GM12878 (cell line): ENCODE data around the gene MRPL46. TPM values are rescaled to one million over a fixed set of nuclear protein-coding genes. Genes with fewer than 3 reads are reported as not detected.
"Not testable (repeated sequence)": the region's sequence is repeated elsewhere in the genome, so short reads cannot be mapped to it uniquely, and the experiment has no call there.

Experiments used
- ATAC-seq: fragments of 200-7000 bp; cut with Tn5 transposase; 3 replicates; pipeline ENCODE4 v1.9.1; 2020; ENCODE audit warnings: mild to moderate bottlenecking, moderate library complexity
- BruUV-seq: library from RNA; stranded (reverse); fragments of 400-500 nt; replicated peaks from 2 replicates; lab custom pipeline; 2021; lab: Mats Ljungman, UMichigan
- CTCF ChIA-PET: fragments of 300-600 bp; sonication (Branson Sonifier 250); formaldehyde crosslinking; extraction: SDS; loops from one replicate; lab custom pipeline; 2021; ENCODE audit warnings: inconsistent platforms; lab: Yijun Ruan, JAX
- POLR2A ChIA-PET: fragments of 350-600 bp; formaldehyde crosslinking; extraction: SDS; loops from one replicate; lab custom pipeline; 2021; ENCODE audit warnings: inconsistent platforms; lab: Charles Lee
- RAD21 ChIA-PET: fragments of 300-600 bp; sonication (Branson Sonifier 250); formaldehyde crosslinking; loops from one replicate; lab custom pipeline; 2023; ENCODE audit warnings: antibody characterized with exemption; ENCODE audit not compliant: unreplicated experiment; lab: Charles Lee
- SMC1A ChIA-PET: fragments of 300-600 bp; sonication (Branson Sonifier 250); formaldehyde crosslinking; loops from one replicate; lab custom pipeline; 2023; ENCODE audit not compliant: unreplicated experiment, uncharacterized antibody; lab: Charles Lee
- DNase-seq: peaks from one replicate; pipeline ENCODE4 v3.0.0-alpha.2; 2011; ENCODE audit warnings: low read depth, low spot score
- FAIRE-seq: peaks from 3 replicates; lab custom pipeline; 2011; peaks lifted over from hg19 to GRCh38; lab: Jason Lieb, UNC
- H2AFZ ChIP-seq: 2 replicates; pipeline ENCODE4 v1.6.0; 2011; ENCODE audit warnings: low read depth, low read length, control low read depth; ENCODE audit not compliant: control insufficient read depth
- H3K27ac ChIP-seq: 2 replicates; pipeline ENCODE4 v1.5.1; 2011; ENCODE audit warnings: control low read depth; ENCODE audit not compliant: control insufficient read depth, insufficient read depth
- H3K27me3 ChIP-seq, 2 experiments: replicated peaks in 1 of 2; 2 replicates each; pipeline versions ENCODE4 v1.6.0 to v1.6.1; 2011; ENCODE audit warnings: low read length in 1 of 2; ENCODE audit not compliant: control insufficient read depth in 2 of 2, insufficient read depth in 2 of 2
- H3K36me3 ChIP-seq, 2 experiments: 2 replicates each; pipeline ENCODE4 v1.5.1; 2011; ENCODE audit warnings: low read length in 1 of 2; ENCODE audit not compliant: control insufficient read depth in 2 of 2, insufficient read depth in 2 of 2
- H3K4me1 ChIP-seq: 2 replicates; pipeline ENCODE4 v1.6.1; 2011; ENCODE audit warnings: mild to moderate bottlenecking, low read length, moderate library complexity, mixed read lengths; ENCODE audit not compliant: control insufficient read depth, insufficient read depth
- H3K4me2 ChIP-seq: 2 replicates; pipeline ENCODE4 v1.6.0; 2011; ENCODE audit warnings: control low read depth; ENCODE audit not compliant: control insufficient read depth, insufficient read depth
- H3K4me3 ChIP-seq: fragments of 200-600 bp; sonication (generic); 2 replicates; pipeline ENCODE4 v1.5.1; 2016
- H3K79me2 ChIP-seq: 2 replicates; pipeline ENCODE4 v1.6.0; 2011; ENCODE audit warnings: low read length; ENCODE audit not compliant: control insufficient read depth, insufficient read depth
- H3K9ac ChIP-seq: 2 replicates; pipeline ENCODE4 v1.8.0; 2011; ENCODE audit warnings: low read length, control low read depth, mixed read lengths; ENCODE audit not compliant: control insufficient read depth, insufficient read depth
- H3K9me3 ChIP-seq: replicated peaks from 3 replicates; pipeline ENCODE4 v1.5.1; 2011; ENCODE audit warnings: mild to moderate bottlenecking, low read length; ENCODE audit not compliant: control insufficient read depth, insufficient read depth
- H4K20me1 ChIP-seq: 2 replicates; pipeline ENCODE4 v1.6.0; 2011; ENCODE audit not compliant: control insufficient read depth, insufficient read depth
- SMAD1 ChIP-seq: fragments of 450-650 bp; IDR thresholded peaks from 2 replicates; pipeline ENCODE4 v1.6.1; 2018; ENCODE audit warnings: mild to moderate bottlenecking, low read depth; ENCODE audit not compliant: partially characterized antibody
- WGBS: methylation state at CpG from one replicate; pipeline ENCODE4 v1.1.6; 2016; ENCODE audit warnings: low lambda C conversion rate; ENCODE audit not compliant: insufficient replicate concordance, insufficient coverage; ENCODE audit errors: missing lambda C conversion rate; 5-methylcytosine and 5-hydroxymethylcytosine counted together
- in situ Hi-C: fragments of 300-500 bp; cut with MboI; formaldehyde crosslinking; loops from 9 replicates; pipeline ENCODE4 v1.14.3; 2018; ENCODE audit warnings: mixed read lengths
- intact Hi-C: fragments of 100-400 bp; cut with micrococcal nuclease; formaldehyde crosslinking; loops from one replicate; pipeline ENCODE4 v1.14.2; 2022; ENCODE audit not compliant: unreplicated experiment
- polyA plus RNA-seq, 11 experiments: library from polyadenylated mRNA; depleted of rRNA in 4 of 11; unstranded in 6 of 11; stranded (reverse) in 5 of 11; fragments of >200 nt; fragmentation: Nextera tagmentation in 4 of 11; fragmentation: Illumina TruSeq in 1 of 11; extraction: Ambion mirVana in 4 of 11; extraction: Trizol in 1 of 11; gene quantifications; 1 replicate in 1 of 11; 2 replicates in 10 of 11; pipeline versions ENCODE4 v1.2.1 to v1.2.3, GENCODE V29; 2011 to 2016; ENCODE audit warnings: inconsistent platforms in 2 of 11, missing spikeins in 2 of 11, low read depth in 1 of 11
- total RNA-seq, 4 experiments: library from RNA; depleted of rRNA in 3 of 4; stranded (reverse); fragments of >200 nt in 3 of 4; fragmentation: Illumina TruSeq in 1 of 4; extraction: Trizol in 1 of 4; gene quantifications; 2 replicates each; pipeline versions ENCODE4 v1.2.1 to v1.2.3, GENCODE V29; 2013 to 2021
- TF ChIP-seq, protein P1 (sequence below): fragments of 450-650 bp; formaldehyde crosslinking; IDR thresholded peaks from 2 replicates; pipeline ENCODE4 v1.5.0; 2022; ENCODE audit warnings: mild to moderate bottlenecking, missing genetic modification characterization

The MRPL46 gene
- total and polyA plus RNA-seq, 10 of the 15 experiments (the other 5 are each of a cell fraction or from before 2014, with no cell fraction given) = 37.4 to 96.7 (median 52.9) TPM

DNA sequence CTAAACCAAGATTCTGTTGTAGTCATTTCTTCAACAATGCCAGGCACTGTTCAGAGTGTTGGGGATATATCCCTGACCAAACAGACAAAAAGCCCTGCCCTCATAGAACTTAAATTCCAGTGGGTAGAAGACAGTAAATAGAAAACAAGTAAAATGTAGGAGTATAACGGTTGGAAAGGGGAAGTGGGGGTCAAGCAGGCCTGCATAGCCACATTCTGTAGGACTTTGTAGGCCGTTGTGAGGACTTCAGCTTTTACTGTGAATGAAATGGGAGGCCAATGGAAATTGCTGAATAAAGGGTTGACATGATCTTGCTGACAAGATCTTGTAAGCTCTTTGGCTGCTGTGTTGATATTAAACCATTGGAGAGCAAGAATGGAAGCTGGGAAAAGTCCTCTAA, 2.1 kb upstream of the MRPL46 start (continued):
- TF ChIP-seq, protein P1, sequence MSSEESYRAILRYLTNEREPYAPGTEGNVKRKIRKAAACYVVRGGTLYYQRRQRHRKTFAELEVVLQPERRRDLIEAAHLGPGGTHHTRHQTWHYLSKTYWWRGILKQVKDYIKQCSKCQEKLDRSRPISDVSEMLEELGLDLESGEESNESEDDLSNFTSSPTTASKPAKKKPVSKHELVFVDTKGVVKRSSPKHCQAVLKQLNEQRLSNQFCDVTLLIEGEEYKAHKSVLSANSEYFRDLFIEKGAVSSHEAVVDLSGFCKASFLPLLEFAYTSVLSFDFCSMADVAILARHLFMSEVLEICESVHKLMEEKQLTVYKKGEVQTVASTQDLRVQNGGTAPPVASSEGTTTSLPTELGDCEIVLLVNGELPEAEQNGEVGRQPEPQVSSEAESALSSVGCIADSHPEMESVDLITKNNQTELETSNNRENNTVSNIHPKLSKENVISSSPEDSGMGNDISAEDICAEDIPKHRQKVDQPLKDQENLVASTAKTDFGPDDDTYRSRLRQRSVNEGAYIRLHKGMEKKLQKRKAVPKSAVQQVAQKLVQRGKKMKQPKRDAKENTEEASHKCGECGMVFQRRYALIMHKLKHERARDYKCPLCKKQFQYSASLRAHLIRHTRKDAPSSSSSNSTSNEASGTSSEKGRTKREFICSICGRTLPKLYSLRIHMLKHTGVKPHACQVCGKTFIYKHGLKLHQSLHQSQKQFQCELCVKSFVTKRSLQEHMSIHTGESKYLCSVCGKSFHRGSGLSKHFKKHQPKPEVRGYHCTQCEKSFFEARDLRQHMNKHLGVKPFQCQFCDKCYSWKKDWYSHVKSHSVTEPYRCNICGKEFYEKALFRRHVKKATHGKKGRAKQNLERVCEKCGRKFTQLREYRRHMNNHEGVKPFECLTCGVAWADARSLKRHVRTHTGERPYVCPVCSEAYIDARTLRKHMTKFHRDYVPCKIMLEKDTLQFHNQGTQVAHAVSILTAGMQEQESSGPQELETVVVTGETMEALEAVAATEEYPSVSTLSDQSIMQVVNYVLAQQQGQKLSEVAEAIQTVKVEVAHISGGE (CRISPR knock-in tag) = no peak
- no peak for TF ChIP-seq SMAD1

DNA sequence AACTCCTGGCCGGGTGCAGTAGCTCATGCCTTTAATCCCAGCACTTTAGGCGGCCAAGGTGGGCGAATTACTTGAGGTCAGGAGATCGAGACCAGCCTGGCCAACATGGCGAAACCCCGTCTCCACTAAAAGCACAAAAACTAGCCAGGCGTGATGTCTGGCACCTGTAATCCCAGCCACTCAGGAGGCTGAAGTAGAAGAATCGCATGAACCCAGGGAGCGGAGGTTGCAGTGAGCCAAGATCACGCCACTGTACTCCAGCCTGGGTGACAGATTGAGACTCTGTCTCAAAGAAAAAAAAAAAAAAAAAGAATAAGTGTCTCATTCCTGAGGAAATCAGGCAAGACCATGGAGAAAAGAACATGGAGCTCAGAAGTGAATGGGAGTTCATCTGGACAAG, 1.5 kb upstream of the MRPL46 start:
- ATAC-seq, in situ Hi-C loops, BruUV-seq, H3K27ac ChIP-seq, SMC1A ChIA-PET, H2AFZ ChIP-seq, DNase-seq, H4K20me1 ChIP-seq, H3K27me3 ChIP-seq, intact Hi-C loops, FAIRE-seq, H3K9me3 ChIP-seq: not testable (repeated sequence)
- Histone ChIP-seq H3K36me3 (peaks cover 0 to 11% of the 10 kb centered on the region in 2 experiments; a peak in 3 of 4 replicates), H3K4me3 (peak overlapping the region; percentile 95), H3K4me1 (peaks cover 10% of the 10 kb centered on the region), H3K79me2 (peaks cover 36% of the 10 kb centered on the region), H3K9ac (peak overlapping the region; percentile 85), H3K4me2 (peak overlapping the region; percentile 60)
- WGBS = 92% methylated on average over 10 of the region's 10 CpGs
- CTCF ChIA-PET = interaction anchor here (0.8 to 1.6 kb wide), 3 partner anchors 8 to 196 kb away, joined by 3 to 6 read pairs (median 3); no protein-coding TSS in a partner anchor
- POLR2A ChIA-PET = interaction anchor here (0.7 to 0.8 kb wide), 2 partner anchors 13 to 35 kb away, joined by 3 read pairs; no protein-coding TSS in a partner anchor
- RAD21 ChIA-PET = interaction anchor here (1.1 kb wide), 1 partner anchor 156 kb away, joined by 6 read pairs; no protein-coding TSS in a partner anchor
